A204.1 (cell line): ENCODE results near the gene MED10.

Experiments used
- FAIRE-seq: peaks from 2 replicates; lab custom pipeline; 2012; peaks lifted over from hg19 to GRCh38; lab: Jason Lieb, UNC

The MED10 gene

GRCh38 chr5:6377905-6378765, at the start of gene MED10:
MED10 (minus strand) TSS chr5:6378547; CDS start chr5:6378483, 64 bp downstream.
- FAIRE-seq, result no peak

GRCh38 chr5:6427694-6428093, 49.3 kb upstream of the MED10 start:
- no peak for FAIRE-seq

GRCh38 chr5:6424700-6425099, 46.4 kb upstream of the MED10 start:
- FAIRE-seq, result no peak

- no peak for FAIRE-seq
Measured at GRCh38 chr5:6424110-6424659, 45.8 kb upstream of the MED10 start.

- no peak for FAIRE-seq
Measured at GRCh38 chr5:6423327-6424109, 45.2 kb upstream of the MED10 start.

- no peak for FAIRE-seq
Measured at GRCh38 chr5:6419340-6419852, 41.0 kb upstream of the MED10 start.

- no peak for FAIRE-seq
Measured at GRCh38 chr5:6418679-6419276, 40.4 kb upstream of the MED10 start.

- FAIRE-seq, result no peak
Measured at GRCh38 chr5:6417657-6418056, 39.3 kb upstream of the MED10 start.

GRCh38 chr5:6412811-6413210, 34.5 kb upstream of the MED10 start:
- FAIRE-seq, result no peak

GRCh38 chr5:6411141-6411540, 32.8 kb upstream of the MED10 start:
- no peak for FAIRE-seq

GRCh38 chr5:6410421-6410820, 32.1 kb upstream of the MED10 start:
- no peak for FAIRE-seq

- no peak for FAIRE-seq
Measured at GRCh38 chr5:6408627-6409446, 30.5 kb upstream of the MED10 start.

- FAIRE-seq, result no peak
Measured at GRCh38 chr5:6408260-6408596, 29.9 kb upstream of the MED10 start.

GRCh38 chr5:6407558-6408259, 29.4 kb upstream of the MED10 start:
- FAIRE-seq, result no peak

GRCh38 chr5:6405591-6405990, 27.2 kb upstream of the MED10 start:
- FAIRE-seq, result no peak

- FAIRE-seq, result no peak
Measured at GRCh38 chr5:6404129-6404528, 25.8 kb upstream of the MED10 start.

GRCh38 chr5:6403416-6403815, 25.1 kb upstream of the MED10 start:
- no peak for FAIRE-seq

- no peak for FAIRE-seq
Measured at GRCh38 chr5:6402939-6403338, 24.6 kb upstream of the MED10 start.

GRCh38 chr5:6401410-6401809, 23.1 kb upstream of the MED10 start:
- FAIRE-seq, result no peak

- no peak for FAIRE-seq
Measured at GRCh38 chr5:6399980-6400910, 21.9 kb upstream of the MED10 start.
